T-helper 2 cell treated with Interferon-gamma antibody and Interleukin-4, amounts not matched to agents 100 ng/mL and 5 ng/mL, for 36 hours (primary cell): Measurements from ENCODE around the gene KRTAP10-1. TPM values are rescaled to one million over a fixed set of nuclear protein-coding genes. Genes with fewer than 3 reads are reported as not detected.

Experiments used
- intact Hi-C: fragments of 100-400 bp; cut with micrococcal nuclease; formaldehyde crosslinking; loops from one replicate; pipeline ENCODE4 v1.15.1; 2023
- total RNA-seq: library from RNA; stranded (reverse); gene quantifications from 2 replicates; pipeline ENCODE4 v1.2.3, GENCODE V29; 2022

The KRTAP10-1 gene
- total RNA-seq, 1 donor from 2014 or later = not detected

DNA sequence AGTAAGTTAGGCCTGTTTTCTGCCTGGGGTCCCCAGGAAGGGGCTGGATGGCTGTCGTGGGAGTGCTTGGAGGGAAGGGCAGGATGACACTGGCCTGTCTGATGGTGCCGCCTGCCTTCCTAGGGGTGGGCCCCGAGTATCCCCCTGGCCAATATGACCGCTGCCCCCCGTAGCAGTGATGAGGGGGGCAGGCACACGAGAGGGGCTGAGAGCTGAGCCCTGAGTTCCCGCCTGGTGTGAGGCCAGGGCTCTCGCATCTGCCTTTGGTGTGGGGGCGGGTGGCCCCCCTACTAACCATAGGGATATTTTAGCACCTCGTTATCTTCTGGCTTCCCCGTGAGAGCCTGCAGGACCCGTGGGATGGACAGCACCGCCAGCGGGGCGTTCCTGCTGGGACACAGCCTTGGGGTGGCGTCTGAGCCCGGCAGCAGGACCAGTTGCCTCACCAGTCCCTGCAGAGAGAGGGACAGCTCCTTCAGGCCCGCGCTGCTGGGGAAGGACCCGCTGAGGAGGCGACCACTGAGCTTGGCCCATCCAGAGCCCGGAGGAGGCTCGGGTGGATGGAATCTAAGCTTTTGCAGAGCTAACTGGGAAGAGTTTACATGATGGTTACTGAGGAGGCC is 10.4 kb downstream of the KRTAP10-1 start:
- intact Hi-C loops = no loop called here

DNA sequence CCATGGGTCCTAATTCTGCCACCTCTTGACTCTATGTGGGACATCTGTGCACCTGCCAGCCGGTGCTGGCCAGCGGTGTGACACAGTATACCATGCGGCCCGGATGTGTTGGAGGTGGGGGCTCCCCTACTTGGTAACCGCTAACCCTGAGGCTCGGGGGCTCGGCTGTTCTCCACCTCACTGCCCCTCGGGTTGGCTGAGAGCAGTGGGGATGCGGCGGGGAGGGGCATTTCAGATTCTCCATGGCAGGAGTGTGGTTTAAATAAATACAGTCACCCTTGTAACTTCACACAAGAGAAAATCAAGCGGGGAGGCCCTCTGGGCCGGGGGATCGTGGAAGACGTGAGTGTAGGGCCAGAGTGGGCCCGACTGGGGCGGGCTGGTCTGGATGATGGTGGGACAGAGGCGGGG is 11.0 kb downstream of the KRTAP10-1 start:
- intact Hi-C loops = no loop called here

DNA sequence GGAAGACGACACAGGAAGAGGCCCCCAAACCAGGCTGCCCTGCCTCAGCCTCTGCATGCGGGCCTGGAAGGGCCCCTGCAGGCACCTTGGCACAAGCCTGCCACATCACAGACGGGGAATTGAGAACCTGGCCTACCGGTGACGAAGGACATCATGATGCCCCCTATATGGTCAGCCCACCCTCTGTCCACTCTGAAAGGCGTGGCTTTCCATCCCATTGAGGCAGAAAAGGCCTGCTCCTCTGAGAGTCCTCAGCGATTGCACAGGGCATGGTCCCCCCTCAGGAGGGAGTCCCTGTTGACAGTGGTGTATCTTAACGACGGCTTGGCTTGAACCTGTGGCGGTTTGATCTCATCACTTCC is 11.4 kb downstream of the KRTAP10-1 start:
- intact Hi-C loops = no loop called here

DNA sequence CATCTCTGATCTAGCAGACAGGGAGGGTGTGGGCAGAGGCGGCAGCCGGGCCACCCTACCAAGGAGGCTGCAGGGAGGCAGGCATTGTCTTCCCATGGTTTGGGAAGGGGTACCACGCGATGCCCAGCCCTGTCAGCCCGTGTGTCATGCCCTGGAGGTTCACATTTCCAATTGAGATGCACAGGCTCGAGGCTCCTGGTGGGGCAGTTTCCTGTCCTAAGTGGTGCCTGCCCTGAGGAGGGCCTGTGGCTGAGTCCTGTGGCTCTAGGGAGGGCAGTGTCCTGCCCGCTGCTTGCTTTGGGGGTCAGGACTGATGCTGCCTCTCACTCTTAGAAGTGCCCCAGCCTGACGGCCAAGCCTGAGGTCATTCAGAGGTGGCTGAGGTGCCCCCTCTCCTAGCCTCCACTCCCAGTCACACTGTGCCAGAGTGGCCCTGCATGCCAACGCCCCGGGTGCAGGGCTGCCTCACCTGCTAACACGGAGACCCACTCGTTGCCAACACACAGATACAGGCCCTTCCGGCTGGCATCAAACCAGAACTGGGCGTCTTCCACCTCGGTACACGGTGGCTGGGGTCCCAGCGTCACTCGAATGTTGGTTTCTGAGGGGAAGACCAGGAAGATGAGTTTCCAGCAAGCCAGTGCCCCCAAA is 11.9 kb downstream of the KRTAP10-1 start:
- intact Hi-C loops = no loop called here

GRCh38 chr21:44527156-44527982 is 12.6 kb downstream of the KRTAP10-1 start:
- intact Hi-C loops = no loop called here

GRCh38 chr21:44526096-44526997 is 13.6 kb downstream of the KRTAP10-1 start:
- intact Hi-C loops = no loop called here

DNA sequence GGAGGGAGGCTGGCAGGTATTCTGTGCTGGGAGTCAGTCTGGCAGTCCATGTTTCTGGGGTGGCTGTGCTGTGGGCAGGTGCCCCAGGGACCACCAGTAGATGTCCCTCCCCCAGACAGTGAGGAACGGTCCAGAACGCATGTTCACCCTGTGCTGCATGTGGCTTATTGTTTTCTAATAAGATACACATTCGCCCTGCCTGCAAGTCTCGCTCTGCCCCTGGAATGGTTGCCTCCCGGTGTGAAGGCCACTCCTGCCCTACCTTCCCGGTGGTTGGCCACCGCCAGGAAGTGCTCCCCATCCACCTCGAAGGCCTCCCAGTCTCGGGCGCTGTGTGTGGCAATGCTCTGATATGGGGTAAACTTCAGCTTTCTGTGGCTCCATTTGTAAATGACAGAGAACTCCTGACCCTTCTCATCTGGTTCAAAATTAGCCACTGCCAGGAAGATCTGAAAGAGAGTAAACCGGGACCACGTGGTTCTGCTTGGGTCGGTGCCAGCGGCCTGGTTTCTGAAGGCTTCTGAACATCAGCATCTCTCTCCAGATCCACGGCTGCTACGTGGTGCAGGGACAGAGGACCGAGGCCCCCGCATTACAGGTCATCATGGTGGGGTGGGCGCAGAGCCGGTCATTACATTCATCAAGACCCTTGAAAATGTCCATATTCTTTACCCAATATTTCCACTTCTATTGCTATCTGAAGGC is 14.5 kb downstream of the KRTAP10-1 start:
- intact Hi-C loops = no loop called here

GRCh38 chr21:44524414-44525371 is 15.3 kb downstream of the KRTAP10-1 start:
- intact Hi-C loops = no loop called here

DNA sequence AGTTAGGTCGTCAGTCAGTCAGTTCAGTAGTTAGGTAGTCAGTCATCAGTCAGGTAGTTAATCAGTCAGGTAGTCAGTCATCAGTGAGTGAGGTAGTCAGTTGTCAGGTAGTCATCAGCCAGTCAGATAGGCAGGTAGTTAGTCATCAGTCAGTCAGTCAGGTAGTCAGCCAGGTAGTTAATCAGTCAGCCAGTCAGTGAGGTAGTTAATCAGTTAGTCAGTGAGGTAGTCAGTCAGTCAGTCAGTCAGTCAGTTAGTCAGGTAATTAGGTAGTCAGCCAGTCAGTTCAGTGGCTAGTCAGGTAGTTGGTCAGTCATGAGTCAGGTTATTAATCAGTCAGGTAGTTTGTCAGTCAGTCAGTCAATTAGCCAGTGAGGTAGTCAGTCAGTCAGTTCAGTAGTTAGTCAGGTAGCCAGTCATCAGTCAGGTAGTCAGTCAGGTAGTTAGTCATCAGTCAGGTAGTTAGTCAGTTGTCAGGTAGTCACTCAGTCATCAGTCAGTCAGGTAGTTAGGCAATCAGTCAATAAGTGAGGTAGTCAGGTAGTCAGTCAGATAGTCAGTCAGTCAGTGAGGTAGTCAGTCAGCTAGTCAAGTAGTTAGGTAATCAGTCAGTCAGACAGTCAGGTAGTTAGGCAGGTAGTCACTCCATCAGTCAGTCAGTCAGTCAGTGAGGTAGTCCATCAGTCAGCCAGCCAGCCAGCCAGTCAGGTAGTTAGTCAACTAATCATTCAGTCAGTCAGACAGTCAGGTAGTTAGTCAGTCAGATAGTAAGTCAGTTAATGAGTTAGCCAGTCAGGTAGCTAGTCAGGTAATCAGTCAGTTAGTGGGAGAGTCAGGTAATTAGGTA is 16.2 kb downstream of the KRTAP10-1 start:
- intact Hi-C loops = no loop called here

- intact Hi-C loops = no loop called here
These were observed 17.2 kb downstream of the KRTAP10-1 start for GRCh38 chr21:44522753-44523204.

GRCh38 chr21:44521928-44522752 is 17.9 kb downstream of the KRTAP10-1 start:
- intact Hi-C loops = no loop called here

DNA sequence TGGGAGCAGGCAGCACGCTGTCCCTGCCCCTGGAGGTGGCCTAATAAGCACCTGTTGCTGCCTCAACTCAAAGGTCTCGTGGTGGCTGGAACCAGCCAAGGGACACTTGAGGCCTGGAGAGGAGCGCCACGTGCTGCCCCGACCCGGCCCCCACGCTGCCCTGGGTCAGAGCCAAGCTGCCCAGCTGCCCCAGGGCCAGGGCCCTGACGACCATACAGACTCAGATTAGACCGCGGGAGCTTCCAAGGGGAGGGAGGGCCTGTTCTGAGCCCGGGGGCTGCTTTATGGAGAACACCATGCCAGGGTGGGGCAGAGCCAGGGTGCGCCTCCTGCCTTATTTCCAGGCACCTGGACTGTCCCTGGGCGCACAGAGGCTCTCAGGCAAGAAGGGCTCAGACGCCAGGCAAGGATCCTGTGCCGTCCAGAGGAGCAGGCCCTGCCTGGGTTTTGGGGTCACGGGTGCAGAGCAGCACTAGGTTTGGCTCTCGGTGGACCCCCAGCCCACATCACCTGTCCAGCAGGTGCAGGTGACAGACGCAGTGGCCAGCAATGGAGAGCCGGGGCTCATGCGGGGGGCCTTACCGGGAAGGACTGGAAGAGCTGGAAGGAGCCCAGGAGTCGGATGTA is 18.6 kb downstream of the KRTAP10-1 start:
- intact Hi-C loops = no loop called here

- intact Hi-C loops = no loop called here
These were observed 19.4 kb downstream of the KRTAP10-1 start for GRCh38 chr21:44520326-44521300.

DNA sequence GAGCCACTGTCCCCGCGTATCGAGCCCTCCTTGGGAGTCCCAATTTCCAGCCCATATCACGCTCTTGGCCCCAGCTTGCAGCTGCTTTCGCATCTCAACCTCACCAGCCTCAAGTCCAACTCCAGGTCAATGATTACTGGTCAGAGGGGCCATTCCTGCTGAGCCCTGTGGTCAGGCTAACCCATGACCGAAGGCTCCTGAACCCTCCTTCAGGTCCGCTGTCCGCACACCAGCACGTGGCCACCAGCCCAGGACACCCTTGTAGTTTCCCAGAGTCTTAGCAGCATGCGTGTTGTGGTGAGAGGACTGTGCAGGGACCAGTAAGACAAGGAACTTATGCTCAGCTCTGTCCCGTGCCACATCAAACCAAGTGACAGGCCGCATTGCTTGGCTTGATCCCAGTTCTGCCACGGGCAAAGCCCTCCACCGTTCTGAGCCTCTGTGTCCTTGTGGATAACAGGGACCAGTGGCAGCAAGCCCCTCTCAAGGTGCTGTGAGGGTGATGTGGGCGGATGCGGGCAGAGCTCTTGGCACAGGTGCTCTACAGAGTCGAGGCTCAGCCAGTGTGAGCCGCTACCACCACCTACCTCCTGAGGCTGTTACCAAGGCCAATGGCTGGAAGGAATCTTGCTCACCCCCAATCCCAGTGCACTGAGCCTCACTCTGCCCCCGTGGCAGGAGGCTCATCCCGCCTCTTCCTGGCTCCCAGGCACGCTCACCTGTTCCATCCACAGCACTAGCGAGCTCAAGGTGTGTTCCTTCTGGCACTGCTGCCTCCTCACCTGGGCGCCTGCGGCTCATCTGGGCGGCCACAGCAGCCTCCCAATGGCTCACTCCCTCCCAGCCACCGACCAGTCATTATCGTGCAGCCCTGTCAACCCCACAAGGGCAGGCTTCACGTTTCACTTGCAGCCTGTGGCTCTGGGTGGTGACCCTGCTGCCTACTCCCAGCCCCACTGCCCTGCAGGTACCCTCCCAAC is 20.4 kb downstream of the KRTAP10-1 start:
- intact Hi-C loops = no loop called here

DNA sequence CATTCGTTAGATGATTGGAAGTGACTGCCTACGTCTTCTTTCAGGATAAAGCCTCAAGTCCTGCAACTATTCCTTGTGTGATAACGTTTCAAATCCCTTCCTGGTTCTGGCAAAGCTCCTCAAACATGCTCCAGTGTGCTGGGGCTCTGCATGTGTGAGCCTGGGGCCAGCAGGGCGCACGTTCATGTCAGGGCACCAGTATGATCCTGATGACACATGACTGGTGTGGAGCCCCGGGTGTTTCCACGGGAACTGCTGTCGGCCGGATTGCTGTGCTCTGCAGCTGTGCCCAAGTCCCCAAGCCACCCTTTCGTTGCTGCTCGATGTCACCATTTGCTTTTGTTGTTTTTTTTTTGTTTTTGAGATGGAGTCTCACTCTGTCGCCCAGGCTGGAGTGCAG is 21.3 kb downstream of the KRTAP10-1 start:
- intact Hi-C loops = no loop called here
